Measurements from ENCODE around the gene SUPT3H. TPM values are rescaled to one million over a fixed set of nuclear protein-coding genes. Genes with fewer than 3 reads are reported as not detected.

SUPT3H gene
- total and polyA plus RNA-seq, 2 of the 8 experiments (the other 6 are each of a cell fraction or from before 2014, with no cell fraction given) = 18.8 to 23.0 TPM

DNA sequence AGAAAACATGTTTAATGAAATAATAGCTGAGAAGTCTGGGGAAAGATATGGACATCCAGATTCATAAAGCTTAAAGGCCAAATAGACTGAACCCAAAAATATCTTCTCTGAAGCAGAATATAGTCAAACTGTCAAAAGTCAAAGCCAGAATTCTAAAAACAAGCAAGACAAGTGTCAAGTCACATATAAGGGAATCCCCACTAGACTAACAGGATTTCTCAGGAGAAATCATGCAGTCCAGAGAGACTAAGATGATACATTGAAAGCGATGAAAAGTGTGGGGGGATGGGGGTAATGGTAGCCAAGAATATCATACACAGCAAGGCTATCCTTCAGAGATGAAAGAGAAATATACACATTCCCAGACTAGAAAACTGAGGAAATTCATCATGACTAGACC is 162.0 kb downstream of the SUPT3H start:
- POLR2A ChIA-PET (ENCODE audit: partially characterized antibody) = no interaction called here
- TF ChIP-seq TBP (IDR thresholded peaks at IDR 0.05; ENCODE audit: low read depth, low read length) (no peak), JUND (IDR thresholded peaks at IDR 0.05; ENCODE audit: low read length) (no peak), SP2 (IDR thresholded peaks at IDR 0.05; ENCODE audit: low read length) (no peak), SAP30 (IDR thresholded peaks at IDR 0.05; ENCODE audit: insufficient read depth, insufficient replicate concordance, low read length) (no peak), CHD2 (IDR thresholded peaks at IDR 0.05; ENCODE audit: low read length) (no peak), EGR1 (IDR thresholded peaks at IDR 0.05; ENCODE audit: borderline replicate concordance, low read depth, low read length) (no peak), TEAD4 (IDR thresholded peaks at IDR 0.05; ENCODE audit: low read depth, low read length) (no peak), EP300 (IDR thresholded peaks at IDR 0.05; ENCODE audit: borderline replicate concordance in 1 of 2, low read depth in 2 of 2, low read length in 2 of 2) (no peak), KDM4A (IDR thresholded peaks at IDR 0.05; ENCODE audit: low read depth, low read length, severe bottlenecking) (no peak), BCL11A (IDR thresholded peaks at IDR 0.05; ENCODE audit: low read depth in 2 of 2, low read length in 2 of 2) (no peak), CTBP2 (IDR thresholded peaks at IDR 0.05; ENCODE audit: borderline replicate concordance, insufficient read depth, insufficient read length, low read length) (no peak), CREB1 (IDR thresholded peaks at IDR 0.05) (no peak), SP1 (IDR thresholded peaks at IDR 0.05; ENCODE audit: low read depth, low read length) (no peak)
- TF ChIP-seq, protein P1, sequence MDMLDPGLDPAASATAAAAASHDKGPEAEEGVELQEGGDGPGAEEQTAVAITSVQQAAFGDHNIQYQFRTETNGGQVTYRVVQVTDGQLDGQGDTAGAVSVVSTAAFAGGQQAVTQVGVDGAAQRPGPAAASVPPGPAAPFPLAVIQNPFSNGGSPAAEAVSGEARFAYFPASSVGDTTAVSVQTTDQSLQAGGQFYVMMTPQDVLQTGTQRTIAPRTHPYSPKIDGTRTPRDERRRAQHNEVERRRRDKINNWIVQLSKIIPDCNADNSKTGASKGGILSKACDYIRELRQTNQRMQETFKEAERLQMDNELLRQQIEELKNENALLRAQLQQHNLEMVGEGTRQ (IDR thresholded peaks at IDR 0.05; ENCODE audit: low read length) = no peak

More for the DNA sequence above, 162.0 kb downstream of the SUPT3H start:
- Histone ChIP-seq H2AK5ac (ENCODE audit: low read depth, low read length) (no peak overlapping the region), H3K79me1 (ENCODE audit: low read depth, low read length) (no peaks in the 10 kb centered on the region; the same call in 1 of the 2 replicates), H3K23ac (ENCODE audit: insufficient read length) (no peak overlapping the region), H3K27me3 (replicated peaks in 1 of 4; ENCODE audit: control insufficient read depth in 3 of 4, extremely low read depth in 1 of 4, insufficient read depth in 3 of 4, low read length in 3 of 4) (no peaks in the 10 kb centered on the region), H3K14ac (ENCODE audit: insufficient read length) (no peak overlapping the region), H3K56ac (replicated peaks; ENCODE audit: insufficient read length, low read depth, low read length) (no peak overlapping the region), H4K20me1 (replicated peaks in 1 of 2; ENCODE audit: control insufficient read depth in 1 of 2, insufficient read depth in 2 of 2, low read length in 2 of 2) (no peaks in the 10 kb centered on the region), H3K4me3 (ENCODE audit: extremely low read depth in 1 of 4, insufficient read depth in 2 of 4, low read depth in 3 of 4, low read length in 4 of 4) (no peak overlapping the region), H3K9me3 (ENCODE audit: insufficient read depth in 2 of 2, low read depth in 1 of 2, low read length in 1 of 2) (no peaks in the 10 kb centered on the region), H4K8ac (ENCODE audit: extremely low read depth, insufficient read depth, low read length) (no peak overlapping the region), H3K18ac (ENCODE audit: extremely low read depth, low read length) (no peak overlapping the region), H3K36me3 (ENCODE audit: control insufficient read depth in 2 of 4, insufficient read depth in 4 of 4, low read length in 3 of 4) (no peaks in the 10 kb centered on the region), H2BK120ac (replicated peaks; ENCODE audit: low read depth, low read length) (no peak overlapping the region), H2AFZ (ENCODE audit: low read length) (no peak overlapping the region), H3K4me2 (ENCODE audit: insufficient read depth in 1 of 2, low read depth in 2 of 2, low read length in 2 of 2) (no peak overlapping the region), H4K91ac (replicated peaks; ENCODE audit: insufficient read length, low read length) (no peak overlapping the region), H2BK5ac (ENCODE audit: low read depth, low read length) (no peak overlapping the region), H3K9ac (replicated peaks in 1 of 4; ENCODE audit: extremely low read depth in 1 of 4, low read depth in 3 of 4, low read length in 3 of 4) (no peak overlapping the region), H2BK15ac (ENCODE audit: low read length) (no peak overlapping the region), H4K5ac (ENCODE audit: insufficient read length, low read depth, low read length) (no peak overlapping the region), H3K79me2 (ENCODE audit: control insufficient read depth in 1 of 2, insufficient read depth in 2 of 2, low read length in 2 of 2) (no peaks in the 10 kb centered on the region; a peak in 1 of 4 replicates), H2BK20ac (ENCODE audit: low read length) (no peak overlapping the region), H3K4me1 (replicated peaks in 1 of 4; ENCODE audit: control insufficient read depth in 3 of 4, insufficient read depth in 4 of 4, low read length in 3 of 4) (peaks cover 0 to 5% (median 2%) of the 10 kb centered on the region in 4 experiments; a peak in 4 of 7 replicates), H3K27ac (ENCODE audit: low read depth, low read length) (no peak overlapping the region), H2BK12ac (ENCODE audit: low read depth, low read length) (no peak overlapping the region), H3K23me2 (ENCODE audit: low read depth, low read length) (no peaks in the 10 kb centered on the region), H3K4ac (replicated peaks; ENCODE audit: insufficient read length, low read depth, low read length) (no peak overlapping the region)
- FAIRE-seq (no peak), DNase-seq (ENCODE audit: low read depth in 1 of 2, low spot score in 2 of 2) (no peak)
- CTCF ChIA-PET (ENCODE audit: partially characterized antibody) = interaction anchor here (1.1 kb wide), 1 partner anchor 11 kb away, joined by 3 read pairs; no protein-coding TSS in a partner anchor
- 94% methylated on average over 1 of the region's 1 CpG; no CpG with 5 or more reads in 1 of the 2 experiments for WGBS, 2 experiments (ENCODE audit: extremely low coverage in 1 of 2, insufficient coverage in 1 of 2, insufficient read length in 1 of 2, insufficient replicate concordance in 2 of 2, low coverage in 1 of 2, low lambda C conversion rate in 2 of 2, missing lambda C conversion rate in 1 of 2)
